Astrocyte (in vitro differentiated cells and primary cell): Measurements from ENCODE around the gene ZNF226. TPM values are rescaled to one million over a fixed set of nuclear protein-coding genes. Genes with fewer than 3 reads are reported as not detected.

Experiments
- DNase-seq: peaks from one replicate; pipeline ENCODE4 v3.0.0-alpha.2; 2010; ENCODE audit warnings: low read depth
- FAIRE-seq: peaks from 2 replicates; lab custom pipeline; 2011; peaks lifted over from hg19 to GRCh38; lab: Jason Lieb, UNC
- H2AFZ ChIP-seq: 2 replicates; pipeline ENCODE4 v1.6.0; 2012; ENCODE audit warnings: low read depth, low read length, inconsistent platforms
- H3K27ac ChIP-seq: 2 replicates; pipeline ENCODE4 v1.5.1; 2011; ENCODE audit warnings: low read depth, low read length, inconsistent platforms
- H3K27me3 ChIP-seq: 2 replicates; pipeline ENCODE4 v1.6.0; 2011; ENCODE audit warnings: low read length, inconsistent platforms; ENCODE audit not compliant: insufficient read depth
- H3K36me3 ChIP-seq: 2 replicates; pipeline ENCODE4 v1.5.1; 2011; ENCODE audit warnings: low read length, inconsistent platforms; ENCODE audit not compliant: insufficient read depth
- H3K4me1 ChIP-seq: 2 replicates; pipeline ENCODE4 v1.5.1; 2011; ENCODE audit warnings: low read length, inconsistent platforms; ENCODE audit not compliant: insufficient read depth
- H3K4me2 ChIP-seq: 2 replicates; pipeline ENCODE4 v1.6.0; 2012; ENCODE audit warnings: low read length, inconsistent platforms
- H3K4me3 ChIP-seq: 2 replicates; pipeline ENCODE4 v1.5.1; 2011; ENCODE audit warnings: low read depth, mild to moderate bottlenecking, low read length, inconsistent platforms; ENCODE audit not compliant: insufficient read depth
- H3K79me2 ChIP-seq: 2 replicates; pipeline ENCODE4 v1.6.0; 2012; ENCODE audit warnings: mild to moderate bottlenecking, low read length, inconsistent platforms; ENCODE audit not compliant: insufficient read depth
- H3K9ac ChIP-seq: 2 replicates; pipeline ENCODE4 v1.6.0; 2012; ENCODE audit warnings: mild to moderate bottlenecking, low read length, inconsistent platforms
- H3K9me3 ChIP-seq: 2 replicates; pipeline ENCODE4 v1.5.1; 2012; ENCODE audit warnings: low read depth, mild to moderate bottlenecking, low read length, inconsistent platforms; ENCODE audit not compliant: insufficient read depth
- H4K20me1 ChIP-seq: 2 replicates; pipeline ENCODE4 v1.6.0; 2012; ENCODE audit warnings: low read length, inconsistent platforms; ENCODE audit not compliant: insufficient read depth
- H3K27ac Mint-ChIP-seq: one replicate; pipeline ENCODE4 v1.8.0; 2021; ENCODE audit warnings: mild to moderate bottlenecking, mixed read lengths; ENCODE audit not compliant: unreplicated experiment
- H3K27me3 Mint-ChIP-seq: one replicate; pipeline ENCODE4 v1.8.0; 2021; ENCODE audit warnings: low read depth, mixed read lengths; ENCODE audit not compliant: unreplicated experiment
- H3K36me3 Mint-ChIP-seq: one replicate; pipeline ENCODE4 v1.8.0; 2021; ENCODE audit warnings: low read depth, mixed read lengths; ENCODE audit not compliant: unreplicated experiment
- H3K4me1 Mint-ChIP-seq: one replicate; pipeline ENCODE4 v1.8.0; 2021; ENCODE audit warnings: low read depth, mixed read lengths; ENCODE audit not compliant: unreplicated experiment
- H3K4me3 Mint-ChIP-seq: one replicate; pipeline ENCODE4 v1.8.0; 2021; ENCODE audit warnings: mild to moderate bottlenecking, moderate library complexity, mixed read lengths; ENCODE audit not compliant: unreplicated experiment
- H3K9me3 Mint-ChIP-seq: one replicate; pipeline ENCODE4 v1.8.0; 2021; ENCODE audit warnings: mild to moderate bottlenecking, mixed read lengths; ENCODE audit not compliant: unreplicated experiment
- CTCF ChIP-seq: IDR thresholded peaks from 2 replicates; pipeline ENCODE4 v1.5.1; 2011; ENCODE audit warnings: low read depth, mild to moderate bottlenecking, inconsistent platforms, low read length, moderate library complexity; ENCODE audit not compliant: insufficient read depth
- EZH2 ChIP-seq: IDR thresholded peaks from 2 replicates; pipeline ENCODE4 v1.6.1; 2012; ENCODE audit warnings: mild to moderate bottlenecking, low read length, inconsistent platforms; ENCODE audit not compliant: insufficient read depth
- total RNA-seq: library from RNA; stranded (reverse); gene quantifications from 2 replicates; pipeline ENCODE4 v1.2.1, GENCODE V29; 2021

The ZNF226 gene
- total RNA-seq, 1 donor from 2014 or later: 24.4 TPM

- H3K4me3 ChIP-seq: no peak overlapping the region
- Mint-ChIP-seq H3K9me3 (peaks cover 4% of the 10 kb centered on the region), H3K27me3 (no peaks in the 10 kb centered on the region), H3K27ac (no peak overlapping the region), H3K4me1 (no peaks in the 10 kb centered on the region), H3K4me3 (no peak overlapping the region), H3K36me3 (no peaks in the 10 kb centered on the region)
- no peak for DNase-seq
- no peaks in the 10 kb centered on the region for H3K36me3 ChIP-seq
- H3K79me2 ChIP-seq: no peaks in the 10 kb centered on the region
- no peaks in the 10 kb centered on the region for H3K27me3 ChIP-seq
- H2AFZ ChIP-seq: no peak overlapping the region
- no peak overlapping the region for H3K4me2 ChIP-seq
- H4K20me1 ChIP-seq: no peaks in the 10 kb centered on the region
- H3K27ac ChIP-seq: no peak overlapping the region
- no peak for TF ChIP-seq CTCF
- TF ChIP-seq EZH2: no peak
- no peaks in the 10 kb centered on the region for H3K4me1 ChIP-seq
- FAIRE-seq: no peak
- no peaks in the 10 kb centered on the region for H3K9me3 ChIP-seq
- H3K9ac ChIP-seq: no peak overlapping the region
Observed at GRCh38 chr19:44190020-44190419, 25.1 kb downstream of the ZNF226 start.

GRCh38 chr19:44192127-44192526, 27.2 kb downstream of the ZNF226 start:
- Histone ChIP-seq H3K79me2 (no peaks in the 10 kb centered on the region), H3K4me3 (no peak overlapping the region), H3K27ac (no peak overlapping the region), H3K4me1 (no peaks in the 10 kb centered on the region), H3K36me3 (no peaks in the 10 kb centered on the region), H3K4me2 (no peak overlapping the region), H3K9me3 (no peaks in the 10 kb centered on the region), H3K27me3 (no peaks in the 10 kb centered on the region), H4K20me1 (no peaks in the 10 kb centered on the region), H3K9ac (no peak overlapping the region), H2AFZ (no peak overlapping the region)
- Mint-ChIP-seq H3K27ac (no peak overlapping the region), H3K4me1 (no peaks in the 10 kb centered on the region), H3K27me3 (no peaks in the 10 kb centered on the region), H3K4me3 (no peak overlapping the region), H3K9me3 (peaks cover 2% of the 10 kb centered on the region), H3K36me3 (peaks cover 2% of the 10 kb centered on the region)
- TF ChIP-seq EZH2 (no peak), CTCF (no peak)
- no peak for DNase-seq
- no peak for FAIRE-seq

GRCh38 chr19:44196772-44197171, 31.9 kb downstream of the ZNF226 start:
- no peak overlapping the region for H3K27ac Mint-ChIP-seq
- H3K27me3 ChIP-seq: no peaks in the 10 kb centered on the region

More at GRCh38 chr19:44196772-44197171, 31.9 kb downstream of the ZNF226 start:
- no peaks in the 10 kb centered on the region for H3K36me3 ChIP-seq
- no peaks in the 10 kb centered on the region for H3K9me3 ChIP-seq
- no peaks in the 10 kb centered on the region for H3K4me1 ChIP-seq
- no peak overlapping the region for H3K4me3 ChIP-seq
- H2AFZ ChIP-seq: no peak overlapping the region
- FAIRE-seq: no peak
- Mint-ChIP-seq H3K27me3 (no peaks in the 10 kb centered on the region), H3K36me3 (peaks cover 2% of the 10 kb centered on the region), H3K4me1 (no peaks in the 10 kb centered on the region), H3K9me3 (no peaks in the 10 kb centered on the region), H3K4me3 (no peak overlapping the region)
- H3K4me2 ChIP-seq: no peak overlapping the region
- TF ChIP-seq EZH2: no peak
- TF ChIP-seq CTCF: no peak
- no peaks in the 10 kb centered on the region for H3K79me2 ChIP-seq
- no peaks in the 10 kb centered on the region for H4K20me1 ChIP-seq
- no peak overlapping the region for H3K9ac ChIP-seq
- DNase-seq: no peak
- no peak overlapping the region for H3K27ac ChIP-seq
